Stimulated activated CD8-positive, alpha-beta memory T cell treated with anti-CD3 and anti-CD28 coated beads, Interleukin-7, amount 100 ng/mL, for 1 hour (primary cell): Measurements from ENCODE around the gene PTPRR.

ENCODE experiments used
- DNase-seq, 2 donors: peaks; one replicate each; pipeline ENCODE4 v3.0.0-alpha.2; 2020; ENCODE audit warnings: low read depth in 2 of 2

Gene PTPRR

GRCh38 chr12:70605976-70606375 is 314.6 kb downstream of the PTPRR start:
- DNase-seq: no peak

GRCh38 chr12:70604662-70605061 is 315.9 kb downstream of the PTPRR start:
- no peak for DNase-seq

GRCh38 chr12:70603044-70603443 is 317.5 kb downstream of the PTPRR start:
- DNase-seq: no peak

- DNase-seq: no peak
Measured at GRCh38 chr12:70598467-70599193, 321.9 kb downstream of the PTPRR start.

- DNase-seq: no peak
Measured at GRCh38 chr12:70592664-70593063, 327.9 kb downstream of the PTPRR start.

- no peak for DNase-seq
Measured at GRCh38 chr12:70590549-70591226, 329.9 kb downstream of the PTPRR start.

- DNase-seq: peak; percentile 18 to 20
Measured at GRCh38 chr12:70590051-70590450, 330.5 kb downstream of the PTPRR start.
